ENCODE measurements around the gene MUC15.

MUC15 gene

GRCh38 chr11:26569646-26570045 lies 2.4 kb downstream of the MUC15 start:
- Histone ChIP-seq H3K9me3 (ENCODE audit: control insufficient read depth, insufficient read depth, low read length) (no peaks in the 10 kb centered on the region), H3K4me3 (ENCODE audit: low read depth, low read length) (no peak overlapping the region), H3K4me1 (ENCODE audit: control insufficient read depth, insufficient read depth, low read length) (no peaks in the 10 kb centered on the region), H3K36me3 (ENCODE audit: control insufficient read depth, insufficient read depth, low read length) (no peaks in the 10 kb centered on the region), H3K27me3 (ENCODE audit: control insufficient read depth, insufficient read depth, low read length) (no peaks in the 10 kb centered on the region), H3K9ac (ENCODE audit: low read depth, low read length) (no peak overlapping the region)

GRCh38 chr11:26558190-26558589 lies 13.9 kb downstream of the MUC15 start:
- Histone ChIP-seq H3K27me3 (ENCODE audit: control insufficient read depth, insufficient read depth, low read length) (no peaks in the 10 kb centered on the region), H3K9ac (ENCODE audit: low read depth, low read length) (no peak overlapping the region), H3K9me3 (ENCODE audit: control insufficient read depth, insufficient read depth, low read length) (no peaks in the 10 kb centered on the region), H3K36me3 (ENCODE audit: control insufficient read depth, insufficient read depth, low read length) (no peaks in the 10 kb centered on the region), H3K4me3 (ENCODE audit: low read depth, low read length) (no peak overlapping the region), H3K4me1 (ENCODE audit: control insufficient read depth, insufficient read depth, low read length) (no peaks in the 10 kb centered on the region)

- no peaks in the 10 kb centered on the region for H3K36me3 ChIP-seq (ENCODE audit: control insufficient read depth, insufficient read depth, low read length)
- H3K27me3 ChIP-seq (ENCODE audit: control insufficient read depth, insufficient read depth, low read length), result no peaks in the 10 kb centered on the region
- no peak overlapping the region for H3K9ac ChIP-seq (ENCODE audit: low read depth, low read length)
- H3K4me1 ChIP-seq (ENCODE audit: control insufficient read depth, insufficient read depth, low read length), result no peaks in the 10 kb centered on the region
- no peaks in the 10 kb centered on the region for H3K9me3 ChIP-seq (ENCODE audit: control insufficient read depth, insufficient read depth, low read length)
- no peak overlapping the region for H3K4me3 ChIP-seq (ENCODE audit: low read depth, low read length)
These were observed 14.4 kb downstream of the MUC15 start for GRCh38 chr11:26557666-26558065.

- H3K36me3 ChIP-seq (ENCODE audit: control insufficient read depth, insufficient read depth, low read length), result no peaks in the 10 kb centered on the region
- no peaks in the 10 kb centered on the region for H3K27me3 ChIP-seq (ENCODE audit: control insufficient read depth, insufficient read depth, low read length)
- no peaks in the 10 kb centered on the region for H3K9me3 ChIP-seq (ENCODE audit: control insufficient read depth, insufficient read depth, low read length)
- no peaks in the 10 kb centered on the region for H3K4me1 ChIP-seq (ENCODE audit: control insufficient read depth, insufficient read depth, low read length)
- no peak overlapping the region for H3K4me3 ChIP-seq (ENCODE audit: low read depth, low read length)
- no peak overlapping the region for H3K9ac ChIP-seq (ENCODE audit: low read depth, low read length)
These were observed 15.5 kb downstream of the MUC15 start for GRCh38 chr11:26556582-26556981.

- Histone ChIP-seq H3K36me3 (ENCODE audit: control insufficient read depth, insufficient read depth, low read length) (no peaks in the 10 kb centered on the region), H3K9ac (ENCODE audit: low read depth, low read length) (no peak overlapping the region), H3K4me1 (ENCODE audit: control insufficient read depth, insufficient read depth, low read length) (no peaks in the 10 kb centered on the region), H3K9me3 (ENCODE audit: control insufficient read depth, insufficient read depth, low read length) (no peaks in the 10 kb centered on the region), H3K4me3 (ENCODE audit: low read depth, low read length) (no peak overlapping the region), H3K27me3 (ENCODE audit: control insufficient read depth, insufficient read depth, low read length) (no peaks in the 10 kb centered on the region)
These were observed 17.6 kb downstream of the MUC15 start for GRCh38 chr11:26554455-26554854.

- no peaks in the 10 kb centered on the region for H3K9me3 ChIP-seq (ENCODE audit: control insufficient read depth, insufficient read depth, low read length)
- no peaks in the 10 kb centered on the region for H3K27me3 ChIP-seq (ENCODE audit: control insufficient read depth, insufficient read depth, low read length)
- H3K4me3 ChIP-seq (ENCODE audit: low read depth, low read length), result no peak overlapping the region
- H3K4me1 ChIP-seq (ENCODE audit: control insufficient read depth, insufficient read depth, low read length), result no peaks in the 10 kb centered on the region
- no peak overlapping the region for H3K9ac ChIP-seq (ENCODE audit: low read depth, low read length)
- no peaks in the 10 kb centered on the region for H3K36me3 ChIP-seq (ENCODE audit: control insufficient read depth, insufficient read depth, low read length)
These were observed 18.9 kb downstream of the MUC15 start for GRCh38 chr11:26553182-26553581.

GRCh38 chr11:26551186-26551801 lies 20.8 kb downstream of the MUC15 start:
- H3K4me3 ChIP-seq (ENCODE audit: low read depth, low read length), result no peak overlapping the region
- no peaks in the 10 kb centered on the region for H3K9me3 ChIP-seq (ENCODE audit: control insufficient read depth, insufficient read depth, low read length)
- H3K27me3 ChIP-seq (ENCODE audit: control insufficient read depth, insufficient read depth, low read length), result no peaks in the 10 kb centered on the region
- H3K9ac ChIP-seq (ENCODE audit: low read depth, low read length), result no peak overlapping the region
- no peaks in the 10 kb centered on the region for H3K4me1 ChIP-seq (ENCODE audit: control insufficient read depth, insufficient read depth, low read length)
- no peaks in the 10 kb centered on the region for H3K36me3 ChIP-seq (ENCODE audit: control insufficient read depth, insufficient read depth, low read length)

- H3K9ac ChIP-seq (ENCODE audit: low read depth, low read length), result no peak overlapping the region
- no peaks in the 10 kb centered on the region for H3K36me3 ChIP-seq (ENCODE audit: control insufficient read depth, insufficient read depth, low read length)
- H3K4me3 ChIP-seq (ENCODE audit: low read depth, low read length), result no peak overlapping the region
- H3K4me1 ChIP-seq (ENCODE audit: control insufficient read depth, insufficient read depth, low read length), result no peaks in the 10 kb centered on the region
- no peaks in the 10 kb centered on the region for H3K9me3 ChIP-seq (ENCODE audit: control insufficient read depth, insufficient read depth, low read length)
- no peaks in the 10 kb centered on the region for H3K27me3 ChIP-seq (ENCODE audit: control insufficient read depth, insufficient read depth, low read length)
These were observed 22.0 kb downstream of the MUC15 start for GRCh38 chr11:26550022-26550421.

GRCh38 chr11:26549176-26549575 lies 22.9 kb downstream of the MUC15 start:
- H3K4me3 ChIP-seq (ENCODE audit: low read depth, low read length), result no peak overlapping the region
- no peaks in the 10 kb centered on the region for H3K36me3 ChIP-seq (ENCODE audit: control insufficient read depth, insufficient read depth, low read length)
- no peaks in the 10 kb centered on the region for H3K9me3 ChIP-seq (ENCODE audit: control insufficient read depth, insufficient read depth, low read length)
- no peaks in the 10 kb centered on the region for H3K27me3 ChIP-seq (ENCODE audit: control insufficient read depth, insufficient read depth, low read length)
- H3K9ac ChIP-seq (ENCODE audit: low read depth, low read length), result no peak overlapping the region
- H3K4me1 ChIP-seq (ENCODE audit: control insufficient read depth, insufficient read depth, low read length), result no peaks in the 10 kb centered on the region

- H3K4me1 ChIP-seq (ENCODE audit: control insufficient read depth, insufficient read depth, low read length), result no peaks in the 10 kb centered on the region
- H3K9ac ChIP-seq (ENCODE audit: low read depth, low read length), result no peak overlapping the region
- H3K4me3 ChIP-seq (ENCODE audit: low read depth, low read length), result no peak overlapping the region
- H3K9me3 ChIP-seq (ENCODE audit: control insufficient read depth, insufficient read depth, low read length), result no peaks in the 10 kb centered on the region
- H3K36me3 ChIP-seq (ENCODE audit: control insufficient read depth, insufficient read depth, low read length), result no peaks in the 10 kb centered on the region
- no peaks in the 10 kb centered on the region for H3K27me3 ChIP-seq (ENCODE audit: control insufficient read depth, insufficient read depth, low read length)
These were observed 30.2 kb downstream of the MUC15 start for GRCh38 chr11:26541870-26542269.

- Histone ChIP-seq H3K27me3 (ENCODE audit: control insufficient read depth, insufficient read depth, low read length) (no peaks in the 10 kb centered on the region), H3K9ac (ENCODE audit: low read depth, low read length) (no peak overlapping the region), H3K9me3 (ENCODE audit: control insufficient read depth, insufficient read depth, low read length) (no peaks in the 10 kb centered on the region), H3K4me3 (ENCODE audit: low read depth, low read length) (no peak overlapping the region), H3K4me1 (ENCODE audit: control insufficient read depth, insufficient read depth, low read length) (no peaks in the 10 kb centered on the region), H3K36me3 (ENCODE audit: control insufficient read depth, insufficient read depth, low read length) (no peaks in the 10 kb centered on the region)
These were observed 32.5 kb downstream of the MUC15 start for GRCh38 chr11:26539517-26539916.

- no peaks in the 10 kb centered on the region for H3K9me3 ChIP-seq (ENCODE audit: control insufficient read depth, insufficient read depth, low read length)
- no peaks in the 10 kb centered on the region for H3K4me1 ChIP-seq (ENCODE audit: control insufficient read depth, insufficient read depth, low read length)
- H3K4me3 ChIP-seq (ENCODE audit: low read depth, low read length), result no peak overlapping the region
- H3K27me3 ChIP-seq (ENCODE audit: control insufficient read depth, insufficient read depth, low read length), result no peaks in the 10 kb centered on the region
- H3K36me3 ChIP-seq (ENCODE audit: control insufficient read depth, insufficient read depth, low read length), result no peaks in the 10 kb centered on the region
- H3K9ac ChIP-seq (ENCODE audit: low read depth, low read length), result no peak overlapping the region
These were observed 34.7 kb downstream of the MUC15 start for GRCh38 chr11:26537341-26537740.
